Right renal pelvis (tissue), 4 donors: ENCODE data around the gene SLC7A4. TPM values are rescaled to one million over a fixed set of nuclear protein-coding genes. Genes with fewer than 3 reads are reported as not detected.
"Not testable (repeated sequence)": the region's sequence is repeated elsewhere in the genome, so short reads cannot be mapped to it uniquely, and the experiment has no call there.

Source experiments
- DNase-seq, 4 donors: peaks; one replicate each; pipeline ENCODE4 v3.0.0-alpha.2; 2013; ENCODE audit warnings: low read depth in 4 of 4, low spot score in 3 of 4, missing footprints in 1 of 4
- polyA plus RNA-seq, 4 donors: library from polyadenylated mRNA; unstranded; fragments of 120-200 nt; gene quantifications; one replicate each; pipeline ENCODE4 v1.2.1, GENCODE V29; 2013; ENCODE audit not compliant: insufficient read length in 4 of 4

SLC7A4 gene
- polyA plus RNA-seq: 1 to 10 TPM; 1.5 to 1.8 (median 1.5) TPM

- no peak for DNase-seq
Measured at GRCh38 chr22:21032037-21032867, at the start of gene SLC7A4. SLC7A4 (minus strand) TSS chr22:21032561; CDS start chr22:21031812, 749 bp downstream.

DNA sequence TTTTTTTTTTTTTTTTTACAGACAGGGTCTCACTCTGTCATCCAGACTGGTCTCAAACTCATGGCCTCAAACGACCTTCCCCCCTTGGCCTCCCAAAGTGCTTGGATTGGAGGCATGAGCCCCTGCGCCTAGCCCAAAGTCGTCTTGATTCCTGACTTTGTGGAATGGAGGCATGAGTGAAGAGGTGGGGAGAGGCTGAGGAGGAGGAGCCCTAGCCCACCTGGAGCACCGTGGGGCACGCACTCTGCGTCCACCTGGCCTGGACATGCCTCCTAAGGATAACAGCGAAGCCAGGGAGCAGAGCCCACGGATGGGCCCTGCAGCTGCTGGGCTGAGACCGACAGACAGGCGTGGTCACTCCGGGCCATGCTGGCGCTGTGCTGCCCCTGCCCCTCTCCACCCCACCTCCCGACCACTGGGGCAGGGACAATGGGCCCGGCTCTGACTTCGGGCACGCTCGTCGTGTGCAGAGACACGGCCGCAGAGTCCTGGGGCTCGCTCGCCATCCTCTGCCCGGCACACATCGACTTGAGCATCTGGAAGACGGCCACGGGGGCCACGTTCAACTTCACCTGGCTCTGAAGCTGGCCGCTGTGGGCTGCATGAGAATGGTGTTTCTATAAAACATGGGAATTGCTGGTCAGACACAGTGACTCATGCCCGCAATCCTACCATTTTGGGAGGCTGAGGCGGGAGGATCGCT, 48.2 kb upstream of the SLC7A4 start:
- no peak for DNase-seq

DNA sequence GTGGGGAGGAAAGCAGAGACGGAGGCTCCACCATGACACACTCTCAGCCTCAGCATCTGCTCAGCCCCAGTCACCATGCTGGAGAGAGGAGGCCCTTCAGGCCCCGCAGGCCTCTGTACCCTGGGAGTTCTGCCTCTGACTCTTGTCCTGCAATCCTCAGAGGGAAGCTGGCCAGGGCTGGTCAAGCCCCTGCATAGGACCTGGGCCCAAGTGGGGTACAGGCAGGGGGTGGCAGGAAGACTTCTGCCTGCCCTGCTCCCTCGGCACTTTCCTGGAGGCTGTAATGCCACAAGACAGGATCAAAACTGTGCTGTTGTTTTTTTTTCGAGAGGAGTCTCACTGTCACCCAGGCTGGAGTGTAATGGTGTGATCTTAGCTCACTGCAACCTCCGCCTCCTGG, 47.1 kb upstream of the SLC7A4 start:
- no peak for DNase-seq

DNA sequence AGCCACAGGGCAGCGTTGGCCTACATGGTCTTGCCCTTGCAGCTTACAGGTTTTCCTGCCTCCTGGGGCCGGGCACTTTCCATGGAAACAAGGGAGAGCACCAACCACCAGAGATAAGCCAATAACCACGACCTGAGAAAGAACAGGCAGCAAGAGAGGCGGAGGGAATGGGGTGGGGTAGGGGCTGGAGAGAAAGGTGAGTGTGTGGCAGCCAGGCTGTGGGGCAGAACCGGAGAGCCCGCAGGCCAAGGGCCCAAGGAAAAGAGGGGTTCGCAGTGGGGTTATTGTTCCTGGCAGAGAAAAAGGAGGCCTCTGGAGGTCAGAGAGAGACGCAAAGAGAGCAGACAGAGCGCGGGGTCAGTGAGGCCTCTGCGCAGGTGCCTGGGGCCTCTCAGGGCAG, 46.6 kb upstream of the SLC7A4 start:
- DNase-seq: no peak

DNA sequence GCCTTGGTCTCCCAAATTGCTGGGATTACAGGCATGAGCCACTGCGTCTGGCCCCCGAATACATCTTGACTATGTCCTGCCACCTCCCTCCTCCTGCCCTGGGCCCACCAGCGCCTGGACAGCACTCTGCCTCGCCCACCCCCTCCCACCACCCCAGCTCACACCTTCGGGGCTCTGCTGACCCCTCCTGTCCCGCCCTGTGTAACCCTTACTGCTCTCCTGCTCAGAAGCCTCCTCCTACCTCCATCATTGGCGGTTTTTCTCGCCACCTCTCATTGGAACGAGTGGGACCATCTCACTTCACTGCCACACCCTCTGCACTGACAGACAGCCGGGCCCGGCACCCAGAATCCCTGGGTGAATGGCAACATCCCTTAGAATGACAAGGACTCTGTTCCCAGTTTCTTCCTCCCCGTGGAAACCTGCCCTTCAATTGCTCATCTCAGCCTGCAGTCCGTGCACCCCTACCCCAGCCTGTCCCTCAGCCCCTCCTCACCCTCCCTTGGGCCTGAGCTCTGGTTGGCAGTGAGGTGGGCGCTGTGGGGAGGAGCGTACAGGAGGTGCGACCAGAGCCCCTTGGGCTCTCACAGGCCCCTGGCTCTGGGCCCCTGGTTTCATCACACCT, 45.6 kb upstream of the SLC7A4 start:
- no peak for DNase-seq

- no peak for DNase-seq
Measured at GRCh38 chr22:21076912-21077625, 44.7 kb upstream of the SLC7A4 start.

DNA sequence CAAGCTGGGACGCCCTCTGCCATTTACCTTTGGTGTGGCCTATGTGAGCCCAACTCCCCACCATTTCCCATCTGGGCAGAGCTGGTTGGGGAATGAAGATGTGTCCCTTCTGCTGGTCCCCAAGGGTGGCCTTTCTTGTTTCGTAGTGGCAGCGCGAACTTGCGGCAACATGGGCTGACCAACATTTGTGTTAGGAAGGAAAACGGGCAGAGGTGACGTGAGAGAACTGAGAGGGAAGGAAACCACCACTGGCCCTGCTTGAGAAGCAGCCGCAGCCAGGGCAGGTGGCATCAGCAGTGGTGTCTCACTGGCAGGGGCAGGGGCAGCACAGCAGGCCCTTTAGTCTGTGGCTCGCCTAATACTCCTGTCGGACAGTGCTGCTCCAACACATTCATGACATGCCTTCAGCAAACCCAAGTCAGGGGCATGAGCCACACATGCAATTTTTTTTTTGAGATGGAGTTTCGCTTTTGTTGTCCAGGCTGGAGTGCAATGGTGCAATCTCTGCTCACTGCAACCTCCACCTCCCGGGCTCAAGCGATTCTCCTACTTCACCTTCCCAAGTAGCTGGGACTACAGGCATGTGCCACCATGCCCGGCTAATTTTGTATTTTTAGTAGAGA, 43.3 kb upstream of the SLC7A4 start:
- no peak for DNase-seq

DNA sequence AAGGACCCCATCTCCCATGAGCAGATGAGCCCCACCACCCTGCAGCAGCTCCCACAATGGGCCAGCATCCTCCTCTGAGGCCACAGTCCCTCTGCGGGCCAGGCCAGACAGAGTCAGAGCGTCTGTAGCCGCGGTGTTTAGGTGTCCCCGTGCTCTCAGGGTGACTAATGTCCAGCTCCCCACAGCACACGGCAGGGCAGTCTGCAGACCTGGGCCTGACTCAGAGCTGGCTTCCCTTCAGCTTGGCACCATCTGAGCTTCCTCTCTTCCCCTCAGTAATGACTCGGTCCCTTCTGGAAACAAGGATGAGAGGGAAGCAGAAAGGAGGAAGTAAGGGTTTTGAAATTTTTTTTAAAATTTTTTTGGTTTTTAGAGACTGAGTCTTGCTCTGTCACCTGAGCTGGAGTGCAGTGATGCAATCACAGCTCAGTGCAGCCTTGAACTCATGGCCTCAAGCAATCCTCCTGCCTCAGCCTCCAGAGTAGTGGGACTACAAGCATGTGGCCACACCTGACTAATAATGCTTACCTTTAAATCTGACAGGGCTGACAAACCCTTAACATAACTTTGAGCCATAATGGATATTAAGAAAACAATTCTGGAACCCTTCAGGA, 41.8 kb upstream of the SLC7A4 start:
- no peak for DNase-seq

DNA sequence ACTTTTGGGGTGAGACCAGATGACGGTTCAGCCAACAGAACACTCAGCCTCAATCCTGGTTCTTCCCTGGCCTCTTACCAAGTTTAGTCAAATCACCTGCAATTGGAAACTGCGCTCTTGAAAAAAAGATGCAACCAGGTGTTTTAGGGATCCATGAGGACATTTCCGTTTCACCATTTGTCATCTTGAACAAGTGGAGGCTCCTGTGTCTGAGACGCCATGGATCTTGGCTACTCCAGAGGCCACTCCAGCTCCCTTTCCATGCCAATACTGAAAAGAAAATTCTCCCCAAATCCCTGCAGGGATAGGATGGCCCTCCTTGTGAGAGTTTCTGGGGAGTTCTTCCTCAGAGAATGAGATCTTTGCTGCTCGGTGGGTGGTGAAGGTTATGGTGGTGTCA, 41.1 kb upstream of the SLC7A4 start:
- no peak for DNase-seq

- DNase-seq: no peak
Measured at GRCh38 chr22:21073023-21073422, 40.7 kb upstream of the SLC7A4 start.

DNA sequence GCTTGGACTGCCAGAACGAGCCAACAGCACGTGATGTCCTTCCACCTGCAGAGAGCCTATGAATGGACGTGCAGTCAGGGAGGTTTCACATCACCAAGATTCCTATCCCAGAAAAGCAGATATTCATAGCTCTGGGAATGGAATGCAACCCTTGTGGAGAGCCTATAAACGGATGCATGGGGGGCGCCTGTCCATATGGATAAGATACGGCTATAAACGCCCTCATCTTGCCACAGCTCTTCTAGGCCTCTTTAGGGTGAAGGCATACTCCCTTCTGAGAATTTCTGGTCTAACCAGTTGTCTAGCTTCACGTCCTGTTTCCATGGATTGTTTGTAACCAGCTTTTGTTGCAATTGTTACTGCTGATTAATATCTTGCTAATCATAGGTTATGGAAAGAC, 39.4 kb upstream of the SLC7A4 start:
- not testable (repeated sequence) for DNase-seq

- no peak for DNase-seq
Measured at GRCh38 chr22:21070690-21071615, 38.6 kb upstream of the SLC7A4 start.

DNA sequence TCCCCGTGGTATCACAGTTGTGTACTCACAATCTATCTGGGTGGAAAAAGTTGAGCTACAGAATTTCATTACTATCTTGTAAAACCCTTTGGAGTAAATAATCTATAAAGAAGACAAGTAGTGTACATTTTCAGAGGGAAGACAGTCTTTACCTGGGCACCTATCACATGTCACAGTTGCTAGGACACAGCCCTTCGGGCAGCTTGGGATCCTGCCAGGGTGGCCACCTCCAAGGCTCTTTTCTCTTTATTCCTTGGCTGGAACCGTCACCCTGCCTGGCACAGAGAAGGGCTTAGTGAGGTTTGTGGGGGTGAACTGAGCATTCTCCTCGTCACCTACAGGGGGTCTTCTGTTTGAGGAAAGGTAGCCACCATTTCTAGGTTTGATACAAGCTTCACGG, 37.0 kb upstream of the SLC7A4 start:
- no peak for DNase-seq

GRCh38 chr22:21068681-21069276, 36.4 kb upstream of the SLC7A4 start:
- no peak for DNase-seq

- no peak for DNase-seq
Measured at GRCh38 chr22:21067901-21068680, 35.7 kb upstream of the SLC7A4 start.

GRCh38 chr22:21067075-21067900, 34.9 kb upstream of the SLC7A4 start:
- no peak for DNase-seq
